ENCODE results near the gene ATP5F1A. TPM values are rescaled to one million over a fixed set of nuclear protein-coding genes. Genes with fewer than 3 reads are reported as not detected.

The ATP5F1A gene
- total RNA-seq, 1 donor from 2014 or later = 273 TPM

DNA sequence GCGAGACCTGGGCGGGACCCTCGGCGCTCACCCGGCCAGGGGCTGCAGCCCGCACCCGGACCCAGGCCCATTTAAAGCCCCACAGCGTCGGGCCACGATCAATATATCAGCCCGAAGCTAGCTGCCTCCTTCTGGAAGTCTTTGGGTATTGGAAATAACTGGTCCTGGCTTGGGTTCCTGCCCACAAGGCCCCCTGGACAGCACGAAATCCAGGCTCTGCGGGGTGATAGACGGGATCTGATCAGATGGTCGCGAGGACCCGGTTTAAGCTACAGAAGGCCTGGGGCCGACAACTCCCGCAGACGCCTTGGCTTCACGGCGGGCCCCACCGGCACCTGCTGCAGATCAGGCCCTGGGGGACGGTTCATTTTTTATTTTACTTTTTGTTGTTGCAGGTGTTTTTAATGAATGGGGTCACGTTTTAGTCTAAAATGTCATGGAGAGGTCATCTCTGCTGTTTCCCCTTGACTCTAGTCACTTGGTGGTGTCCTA, 25.7 kb downstream of the ATP5F1A start:
- no peak for DNase-seq (ENCODE audit: low spot score in 2 of 2)
- Histone ChIP-seq H3K9me3 (no peaks in the 10 kb centered on the region), H3K27me3 (no peaks in the 10 kb centered on the region), H3K36me3 (no peaks in the 10 kb centered on the region), H3K4me1 (peaks cover 4 to 8% of the 10 kb centered on the region in 2 donors), H3K27ac (peak overlapping the region in 1 of 2 donors; percentile 58), H3K4me3 (peak overlapping the region; percentile 71 to 92)
- intact Hi-C loops (cut with DNase I) = loop anchor here (5.0 to 10.0 kb wide), 3 partner anchors 45 to 408 kb away; partner anchors contain the start of gene EPG5
- TF ChIP-seq, protein P1, sequence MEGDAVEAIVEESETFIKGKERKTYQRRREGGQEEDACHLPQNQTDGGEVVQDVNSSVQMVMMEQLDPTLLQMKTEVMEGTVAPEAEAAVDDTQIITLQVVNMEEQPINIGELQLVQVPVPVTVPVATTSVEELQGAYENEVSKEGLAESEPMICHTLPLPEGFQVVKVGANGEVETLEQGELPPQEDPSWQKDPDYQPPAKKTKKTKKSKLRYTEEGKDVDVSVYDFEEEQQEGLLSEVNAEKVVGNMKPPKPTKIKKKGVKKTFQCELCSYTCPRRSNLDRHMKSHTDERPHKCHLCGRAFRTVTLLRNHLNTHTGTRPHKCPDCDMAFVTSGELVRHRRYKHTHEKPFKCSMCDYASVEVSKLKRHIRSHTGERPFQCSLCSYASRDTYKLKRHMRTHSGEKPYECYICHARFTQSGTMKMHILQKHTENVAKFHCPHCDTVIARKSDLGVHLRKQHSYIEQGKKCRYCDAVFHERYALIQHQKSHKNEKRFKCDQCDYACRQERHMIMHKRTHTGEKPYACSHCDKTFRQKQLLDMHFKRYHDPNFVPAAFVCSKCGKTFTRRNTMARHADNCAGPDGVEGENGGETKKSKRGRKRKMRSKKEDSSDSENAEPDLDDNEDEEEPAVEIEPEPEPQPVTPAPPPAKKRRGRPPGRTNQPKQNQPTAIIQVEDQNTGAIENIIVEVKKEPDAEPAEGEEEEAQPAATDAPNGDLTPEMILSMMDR (IDR thresholded peaks at IDR 0.05) = peak in 1 of 3 experiments; percentile 2

DNA sequence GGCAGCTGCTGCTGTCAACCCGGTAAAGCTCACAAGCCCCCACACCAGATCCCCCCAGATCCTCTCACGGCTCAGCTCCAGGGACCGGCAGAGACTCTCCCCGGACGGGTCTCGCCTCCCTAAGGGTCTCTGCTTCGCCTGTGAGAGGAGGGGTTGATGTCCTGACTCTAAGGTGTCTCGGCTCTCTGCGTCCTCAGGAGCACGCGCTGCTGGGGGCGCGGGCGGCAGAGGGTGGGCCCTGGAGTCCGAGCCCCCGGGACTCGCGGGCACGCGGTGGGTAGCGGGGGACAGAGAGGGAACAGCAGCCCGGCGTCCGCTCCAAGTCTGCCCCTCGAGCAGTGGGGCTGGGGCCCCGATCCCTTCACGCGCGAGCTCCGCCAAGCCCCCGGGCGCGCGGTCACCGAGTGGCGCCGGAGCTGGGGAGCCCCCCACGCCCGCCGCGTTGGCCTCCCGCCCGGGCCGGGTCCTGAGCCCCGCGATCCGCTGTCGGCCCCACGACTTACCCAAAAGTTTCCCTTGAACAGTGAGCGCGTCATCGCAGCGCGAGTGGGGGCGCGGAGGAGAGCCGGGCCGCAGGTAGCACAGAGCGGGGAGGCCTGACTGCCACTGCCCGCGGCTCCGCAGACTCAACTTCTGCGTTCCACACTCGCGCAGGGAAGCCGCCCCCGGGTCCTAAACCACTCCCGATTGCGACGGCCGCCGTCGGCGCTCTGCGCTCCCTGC, 26.3 kb downstream of the ATP5F1A start, which contains the start of gene PSTPIP2:
Gene PSTPIP2, minus strand, starts transcription at position 608 of the 723 bp plus-strand sequence. Its CDS starts 72 bp downstream, at position 536.
- no peaks in the 10 kb centered on the region for H3K27me3 ChIP-seq
- peak in 1 of 2 donors; percentile 83 for DNase-seq (ENCODE audit: low spot score in 2 of 2)
- TF ChIP-seq, protein P1 (IDR thresholded peaks at IDR 0.05) = no peak

DNA sequence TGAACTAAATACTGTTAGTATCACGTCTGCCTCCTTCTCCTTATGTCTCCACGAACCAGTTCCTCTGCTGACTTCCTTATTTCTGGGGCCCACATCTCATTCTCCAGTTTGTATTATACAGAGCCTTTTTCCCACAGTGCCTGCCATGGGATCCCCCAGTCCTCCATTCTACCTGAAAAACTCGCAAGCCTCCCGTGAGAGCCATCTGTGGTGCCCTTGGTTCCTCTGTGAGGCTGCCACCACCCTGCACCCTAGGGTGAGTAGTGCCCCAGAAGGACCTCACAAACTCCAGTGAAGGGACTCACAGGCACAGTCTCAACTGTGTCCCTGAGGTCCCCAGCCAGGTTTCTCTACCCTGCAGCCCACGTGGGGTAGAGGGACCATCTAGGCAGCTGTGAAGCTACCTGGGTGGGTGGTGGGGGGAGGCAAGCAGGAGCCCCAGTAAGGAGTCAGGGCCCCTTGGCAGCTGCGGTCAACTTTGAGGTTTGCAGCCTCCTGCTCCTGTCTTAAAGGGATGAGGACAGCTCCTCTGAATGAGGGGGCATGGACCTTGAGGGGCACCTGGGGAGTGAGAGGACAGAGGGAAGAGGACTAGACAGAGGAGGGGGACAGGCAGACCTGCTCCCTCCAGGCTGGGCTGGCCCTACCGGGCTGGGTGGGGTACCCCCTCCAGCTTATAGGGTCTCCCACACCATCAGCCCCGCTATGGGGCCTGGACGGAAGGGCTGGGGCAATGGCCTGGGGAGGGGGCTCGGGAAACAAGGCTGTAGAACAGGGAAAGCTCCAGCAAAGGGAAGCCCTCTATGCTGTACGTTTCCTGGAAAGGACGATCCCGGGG, 27.1 kb downstream of the ATP5F1A start:
- Histone ChIP-seq H3K4me1 (peaks cover 4 to 8% of the 10 kb centered on the region in 2 donors), H3K36me3 (no peaks in the 10 kb centered on the region), H3K27ac (peak overlapping the region; percentile 50 to 58), H3K27me3 (no peaks in the 10 kb centered on the region), H3K4me3 (peak overlapping the region; percentile 71 to 92), H3K9me3 (no peaks in the 10 kb centered on the region)
- intact Hi-C loops (cut with DNase I) = loop anchor here (5.0 to 10.0 kb wide), 3 partner anchors 44 to 406 kb away; partner anchors contain the start of gene EPG5
- TF ChIP-seq, protein P1 (IDR thresholded peaks at IDR 0.05) = no peak
- peak in 1 of 2 donors; percentile 66 for DNase-seq (ENCODE audit: low spot score in 2 of 2)

More for the DNA sequence above, 26.3 kb downstream of the ATP5F1A start, which contains the start of gene PSTPIP2:
- Histone ChIP-seq H3K4me1 (peaks cover 4 to 8% of the 10 kb centered on the region in 2 donors), H3K4me3 (peak within 1 kb of the TSS; percentile 71 to 92), H3K9me3 (no peaks in the 10 kb centered on the region), H3K27ac (peak within 1 kb of the TSS; percentile 50 to 58), H3K36me3 (no peaks in the 10 kb centered on the region)
- intact Hi-C loops (cut with DNase I) = loop anchor here (5.0 to 10.0 kb wide), 3 partner anchors 45 to 407 kb away; partner anchors contain the start of gene EPG5

DNA sequence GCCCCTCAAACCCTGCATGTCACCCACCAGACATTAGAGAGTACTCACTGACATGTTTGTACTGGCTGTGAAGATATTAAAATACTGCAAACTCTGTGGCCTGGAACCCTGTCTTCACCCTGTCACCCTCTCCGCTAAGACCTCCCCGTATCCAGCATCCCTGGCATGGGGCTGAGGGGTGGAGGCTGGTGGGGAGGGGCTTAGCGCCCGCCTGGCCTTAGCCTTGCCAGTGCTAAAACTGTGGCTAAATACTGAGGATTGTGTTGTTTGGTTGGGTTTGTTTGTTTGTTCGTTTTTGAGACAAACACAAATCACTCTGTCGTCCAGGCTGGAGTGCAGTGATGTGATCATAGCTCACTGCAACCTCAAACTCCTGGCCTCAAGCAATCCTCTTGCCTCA, 27.9 kb downstream of the ATP5F1A start:
- intact Hi-C loops (cut with DNase I) = loop anchor here (5.0 to 10.0 kb wide), 3 partner anchors 43 to 405 kb away; partner anchors contain the start of gene EPG5
- Histone ChIP-seq H3K27me3 (no peaks in the 10 kb centered on the region), H3K4me1 (peaks cover 4 to 8% of the 10 kb centered on the region in 2 donors), H3K4me3 (no peak overlapping the region), H3K36me3 (no peaks in the 10 kb centered on the region), H3K27ac (peak overlapping the region in 1 of 2 donors; percentile 58), H3K9me3 (no peaks in the 10 kb centered on the region)
- TF ChIP-seq, protein P1 (IDR thresholded peaks at IDR 0.05) = no peak
- no peak for DNase-seq (ENCODE audit: low spot score in 2 of 2)

DNA sequence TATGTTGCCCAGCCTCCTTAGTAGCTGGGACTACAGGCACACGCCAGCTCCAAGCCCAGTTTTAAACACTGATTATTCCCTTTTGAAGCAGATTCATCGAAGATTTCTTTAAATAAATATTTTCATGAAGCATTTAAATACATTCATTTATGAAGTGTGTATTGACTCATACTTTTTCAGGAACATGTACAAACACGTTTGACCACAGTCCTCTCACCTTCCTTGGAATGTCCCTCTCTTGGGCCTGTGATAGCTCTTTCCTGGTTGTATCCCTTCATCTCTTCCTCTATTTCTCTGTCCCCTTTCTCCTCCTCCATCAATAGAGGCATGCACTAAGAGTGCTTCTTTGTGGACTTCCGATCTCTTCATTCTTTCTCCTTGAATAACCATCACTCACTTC, 28.6 kb downstream of the ATP5F1A start:
- DNase-seq (ENCODE audit: low spot score in 2 of 2) = no peak
- no peaks in the 10 kb centered on the region for H3K27me3 ChIP-seq
- H3K27ac ChIP-seq = peak overlapping the region in 1 of 2 donors; percentile 3

More for the DNA sequence above, 28.6 kb downstream of the ATP5F1A start:
- no peaks in the 10 kb centered on the region for H3K36me3 ChIP-seq
- no peak overlapping the region for H3K4me3 ChIP-seq
- H3K4me1 ChIP-seq = peaks cover 4 to 8% of the 10 kb centered on the region in 2 donors
- TF ChIP-seq, protein P1 (IDR thresholded peaks at IDR 0.05) = no peak
- intact Hi-C loops (cut with DNase I) = no loop called here
- H3K9me3 ChIP-seq = no peaks in the 10 kb centered on the region

All from ascending aorta (tissue), 2 donors.